Renal cortical epithelial cell (primary cell): ENCODE data around the gene TIGD1. TPM values are rescaled to one million over a fixed set of nuclear protein-coding genes. Genes with fewer than 3 reads are reported as not detected.

Experiments used
- DNase-seq: peaks from one replicate; pipeline ENCODE4 v3.0.0-alpha.2; 2011; ENCODE audit warnings: low read depth
- total RNA-seq: library from RNA; depleted of rRNA; stranded (reverse); fragments of >200 nt; gene quantifications from 2 replicates; pipeline ENCODE4 v1.2.3, GENCODE V29; 2014

The TIGD1 gene
- total RNA-seq, 1 donor from 2014 or later: 3.4 TPM

- no peak for DNase-seq
Measured at GRCh38 chr2:232501794-232502390, 48.5 kb downstream of the TIGD1 start.

GRCh38 chr2:232501331-232501771 lies 49.0 kb downstream of the TIGD1 start:
- no peak for DNase-seq

GRCh38 chr2:232498452-232498851 lies 51.9 kb downstream of the TIGD1 start:
- no peak for DNase-seq

Other genes with a start within 250 kb of the TIGD1 start
- gene ALPP, start 171.8 kb downstream of the TIGD1 start, total RNA-seq: not detected in 2 replicates
- not detected in 2 replicates for gene ALPG, start 143.7 kb downstream of the TIGD1 start, total RNA-seq
- gene ALPI, start 94.4 kb downstream of the TIGD1 start, total RNA-seq: not detected in 2 replicates
- gene ECEL1, start 62.7 kb downstream of the TIGD1 start, total RNA-seq: 0.65 TPM in 1 of 2 replicates, not detected in the other
- gene PRSS56, start 30.2 kb downstream of the TIGD1 start, total RNA-seq: not detected in 2 replicates
- gene CHRND, start 24.4 kb downstream of the TIGD1 start, total RNA-seq: not detected in 2 replicates
- gene CHRNG, start 10.9 kb downstream of the TIGD1 start, total RNA-seq: not detected in 2 replicates
- gene EIF4E2, start 132 bp upstream of the TIGD1 start, total RNA-seq: 60.0 and 179 TPM in 2 replicates
- 7.5 and 26.9 TPM in 2 replicates for gene EFHD1, start 83.0 kb upstream of the TIGD1 start, total RNA-seq
- gene GIGYF2, start 146.8 kb upstream of the TIGD1 start, total RNA-seq: 33.7 and 70.3 TPM in 2 replicates
- gene KCNJ13, start 226.0 kb upstream of the TIGD1 start, total RNA-seq: 0.20 TPM in 1 of 2 replicates, not detected in the other